HG03378 (cell line): ENCODE measurements around the gene GNB5.

Source experiments
- ATAC-seq: cut with Tn5 transposase; IDR thresholded peaks from one replicate; pipeline ENCODE4 v1.9.1; 2021; ENCODE audit warnings: mild to moderate bottlenecking, moderate library complexity; ENCODE audit not compliant: unreplicated experiment

The GNB5 gene

GRCh38 chr15:52115598-52116427, 75.4 kb downstream of the GNB5 start:
- no peak for ATAC-seq

GRCh38 chr15:52114261-52115055, 76.7 kb downstream of the GNB5 start:
- no peak for ATAC-seq

GRCh38 chr15:52113708-52114107, 77.5 kb downstream of the GNB5 start:
- ATAC-seq: no peak

- ATAC-seq: no peak
Measured at GRCh38 chr15:52113235-52113634, 78.0 kb downstream of the GNB5 start.

- ATAC-seq: no peak
Measured at GRCh38 chr15:52112203-52112750, 78.9 kb downstream of the GNB5 start.

GRCh38 chr15:52111517-52112202, 79.5 kb downstream of the GNB5 start:
- no peak for ATAC-seq

GRCh38 chr15:52109559-52110451, 81.4 kb downstream of the GNB5 start:
- ATAC-seq: peak; percentile 58

- ATAC-seq: no peak
Measured at GRCh38 chr15:52107238-52107637, 84.0 kb downstream of the GNB5 start.

- no peak for ATAC-seq
Measured at GRCh38 chr15:52106641-52107040, 84.6 kb downstream of the GNB5 start.

GRCh38 chr15:52105846-52106245, 85.3 kb downstream of the GNB5 start:
- ATAC-seq: no peak

- peak; percentile 36 for ATAC-seq
Measured at GRCh38 chr15:52104532-52105004, 86.6 kb downstream of the GNB5 start.

GRCh38 chr15:52103217-52104207, 87.7 kb downstream of the GNB5 start:
- ATAC-seq: peak; percentile 80

- no peak for ATAC-seq
Measured at GRCh38 chr15:52102463-52102862, 88.7 kb downstream of the GNB5 start.

- ATAC-seq: no peak
Measured at GRCh38 chr15:52101542-52102323, 89.5 kb downstream of the GNB5 start.

- no peak for ATAC-seq
Measured at GRCh38 chr15:52100807-52101442, 90.3 kb downstream of the GNB5 start.

GRCh38 chr15:52099651-52100272, 91.4 kb downstream of the GNB5 start:
- no peak for ATAC-seq

GRCh38 chr15:52098323-52098722, 92.9 kb downstream of the GNB5 start:
- no peak for ATAC-seq
